Bronchial epithelial cell (primary cell): ENCODE data around the gene LDLRAD3. TPM values are rescaled to one million over a fixed set of nuclear protein-coding genes. Genes with fewer than 3 reads are reported as not detected.
A peak's percentile ranks its signal among the peaks of the same experiment; 100 is the strongest.

Experiments used
- DNase-seq: peaks from one replicate; pipeline ENCODE4 v3.0.0-alpha.2; 2010; ENCODE audit warnings: low read depth
- FAIRE-seq: peaks from 2 replicates; lab custom pipeline; 2011; peaks lifted over from hg19 to GRCh38; lab: Jason Lieb, UNC
- H3K27me3 ChIP-seq: 2 replicates; pipeline ENCODE4 v1.5.1; 2011; ENCODE audit warnings: low read length; ENCODE audit not compliant: control insufficient read depth, insufficient read depth
- H3K36me3 ChIP-seq: 2 replicates; pipeline ENCODE4 v1.5.1; 2011; ENCODE audit warnings: low read length; ENCODE audit not compliant: control insufficient read depth, insufficient read depth
- H3K4me3 ChIP-seq: 2 replicates; pipeline ENCODE4 v1.5.1; 2011; ENCODE audit warnings: mild to moderate bottlenecking, low read depth, low read length, control low read depth
- total RNA-seq: library from RNA; depleted of rRNA; stranded (reverse); fragments of >200 nt; gene quantifications from 2 replicates; pipeline ENCODE4 v1.2.1, GENCODE V29; 2014
- TF ChIP-seq, protein P1 (sequence below): IDR thresholded peaks from 2 replicates; pipeline ENCODE4 v1.5.1; 2011; ENCODE audit warnings: mild to moderate bottlenecking, moderate library complexity, low read length, control low read depth, inconsistent platforms; ENCODE audit not compliant: insufficient read depth, severe bottlenecking

The LDLRAD3 gene
- total RNA-seq, 1 donor from 2014 or later, result 4.7 TPM

DNA sequence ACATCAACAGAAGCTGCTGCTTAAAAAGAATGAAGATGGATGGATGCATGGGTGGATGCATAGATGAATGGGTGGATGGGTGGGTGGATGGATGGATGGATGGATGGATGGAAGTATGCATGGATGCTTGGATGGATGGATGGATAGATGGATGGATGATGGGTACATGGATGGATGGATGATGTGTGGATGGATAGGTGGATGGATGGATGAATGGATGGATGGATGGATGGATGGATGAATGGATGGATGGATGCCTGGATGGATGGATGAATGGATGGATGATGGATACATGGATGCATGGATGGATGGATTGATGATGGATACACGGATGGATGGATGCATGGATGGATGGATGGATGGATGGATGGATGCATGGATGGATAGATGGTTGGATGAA lies 110.8 kb downstream of the LDLRAD3 start:
- DNase-seq, result no peak
- FAIRE-seq, result no peak
- Histone ChIP-seq H3K27me3 (no peaks in the 10 kb centered on the region), H3K4me3 (no peak overlapping the region), H3K36me3 (no peaks in the 10 kb centered on the region)
- TF ChIP-seq, protein P1, sequence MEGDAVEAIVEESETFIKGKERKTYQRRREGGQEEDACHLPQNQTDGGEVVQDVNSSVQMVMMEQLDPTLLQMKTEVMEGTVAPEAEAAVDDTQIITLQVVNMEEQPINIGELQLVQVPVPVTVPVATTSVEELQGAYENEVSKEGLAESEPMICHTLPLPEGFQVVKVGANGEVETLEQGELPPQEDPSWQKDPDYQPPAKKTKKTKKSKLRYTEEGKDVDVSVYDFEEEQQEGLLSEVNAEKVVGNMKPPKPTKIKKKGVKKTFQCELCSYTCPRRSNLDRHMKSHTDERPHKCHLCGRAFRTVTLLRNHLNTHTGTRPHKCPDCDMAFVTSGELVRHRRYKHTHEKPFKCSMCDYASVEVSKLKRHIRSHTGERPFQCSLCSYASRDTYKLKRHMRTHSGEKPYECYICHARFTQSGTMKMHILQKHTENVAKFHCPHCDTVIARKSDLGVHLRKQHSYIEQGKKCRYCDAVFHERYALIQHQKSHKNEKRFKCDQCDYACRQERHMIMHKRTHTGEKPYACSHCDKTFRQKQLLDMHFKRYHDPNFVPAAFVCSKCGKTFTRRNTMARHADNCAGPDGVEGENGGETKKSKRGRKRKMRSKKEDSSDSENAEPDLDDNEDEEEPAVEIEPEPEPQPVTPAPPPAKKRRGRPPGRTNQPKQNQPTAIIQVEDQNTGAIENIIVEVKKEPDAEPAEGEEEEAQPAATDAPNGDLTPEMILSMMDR, result no peak

DNA sequence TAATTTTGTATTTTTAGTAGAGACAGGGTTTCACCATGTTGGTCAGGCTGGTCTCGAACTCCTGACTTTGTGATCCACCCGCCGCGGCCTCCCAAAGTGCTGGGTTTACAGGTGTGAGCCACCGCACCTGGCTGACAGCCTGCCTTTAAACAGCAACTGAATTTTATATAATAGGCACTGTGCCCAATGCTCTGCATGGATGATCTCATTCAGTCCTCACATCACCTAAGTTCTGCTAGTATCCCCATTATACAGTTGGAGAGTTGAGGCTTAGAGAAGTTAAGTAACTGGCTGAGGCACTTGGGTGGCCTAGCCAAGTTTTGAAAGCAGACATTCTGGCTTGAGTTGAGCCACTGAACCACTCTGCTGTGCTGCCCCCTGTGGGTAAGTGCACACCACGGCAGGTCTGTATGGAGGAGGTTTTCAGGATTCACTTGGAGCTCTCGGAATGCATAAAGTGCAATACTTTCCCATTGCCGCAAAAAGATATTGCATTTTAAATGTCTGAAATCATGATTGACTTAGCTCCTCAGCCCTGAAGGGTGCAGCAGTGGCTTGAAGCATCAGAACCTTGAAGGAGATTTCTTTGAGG lies 112.4 kb downstream of the LDLRAD3 start:
- FAIRE-seq, result no peak
- TF ChIP-seq, protein P1, result peak; percentile 73
- DNase-seq, result peak; percentile 29
- H3K27me3 ChIP-seq, result no peaks in the 10 kb centered on the region
- no peaks in the 10 kb centered on the region for H3K36me3 ChIP-seq
- no peak overlapping the region for H3K4me3 ChIP-seq

DNA sequence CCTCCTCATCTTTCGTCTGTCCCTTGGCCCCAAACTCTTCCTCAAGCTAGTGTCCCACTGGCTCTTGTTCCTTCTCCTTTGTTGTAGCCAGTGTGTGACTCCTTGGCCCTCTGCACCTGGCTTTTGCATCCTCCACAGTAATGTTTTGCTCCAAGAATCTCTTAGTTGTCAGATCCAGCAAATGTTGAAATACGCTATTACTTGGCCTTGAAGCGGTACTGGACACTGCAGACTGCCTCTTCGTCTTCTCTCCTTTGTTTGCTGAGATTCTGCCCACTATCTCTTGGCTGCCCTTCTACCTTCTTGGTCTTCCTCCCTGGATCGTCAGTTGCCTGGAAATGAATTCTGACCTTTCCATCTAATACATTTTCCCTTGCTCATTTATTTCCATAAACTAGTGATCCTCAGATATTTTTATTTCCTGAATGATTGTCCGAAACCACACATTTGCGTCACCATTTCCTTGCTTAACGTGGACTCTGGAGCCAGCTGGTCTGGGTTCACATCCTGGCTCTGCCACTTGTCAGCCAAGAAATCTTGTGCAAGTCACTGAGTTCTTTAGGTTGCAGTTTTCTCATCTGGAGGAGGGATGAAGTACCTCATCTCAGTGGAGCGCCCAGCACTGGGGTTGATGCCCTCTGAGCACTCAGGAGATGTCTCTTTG lies 113.6 kb downstream of the LDLRAD3 start:
- Histone ChIP-seq H3K27me3 (no peaks in the 10 kb centered on the region), H3K4me3 (no peak overlapping the region), H3K36me3 (no peaks in the 10 kb centered on the region)
- no peak for DNase-seq
- TF ChIP-seq, protein P1, result no peak
- FAIRE-seq, result no peak

DNA sequence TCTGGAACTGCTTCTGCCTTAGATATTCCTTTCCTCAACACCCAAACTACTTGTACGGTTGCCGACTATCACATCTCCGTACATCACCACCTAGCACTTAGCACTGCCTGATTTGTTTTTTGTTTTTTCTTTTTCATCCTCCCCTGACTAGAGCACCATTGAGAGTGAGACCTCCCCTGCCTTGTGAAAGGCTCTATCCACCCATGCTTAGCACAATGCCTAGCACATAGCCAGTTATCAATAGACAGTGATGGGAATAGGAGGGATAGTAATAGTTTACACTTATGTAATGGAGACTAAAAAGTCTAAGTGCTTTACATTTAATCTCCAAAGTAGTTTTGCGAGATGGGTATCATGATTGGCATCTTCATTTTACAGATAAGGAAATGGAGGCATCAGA lies 115.8 kb downstream of the LDLRAD3 start:
- FAIRE-seq, result no peak
- no peak overlapping the region for H3K4me3 ChIP-seq
- no peak for DNase-seq
- no peaks in the 10 kb centered on the region for H3K27me3 ChIP-seq
- TF ChIP-seq, protein P1, result no peak
- H3K36me3 ChIP-seq, result no peaks in the 10 kb centered on the region

DNA sequence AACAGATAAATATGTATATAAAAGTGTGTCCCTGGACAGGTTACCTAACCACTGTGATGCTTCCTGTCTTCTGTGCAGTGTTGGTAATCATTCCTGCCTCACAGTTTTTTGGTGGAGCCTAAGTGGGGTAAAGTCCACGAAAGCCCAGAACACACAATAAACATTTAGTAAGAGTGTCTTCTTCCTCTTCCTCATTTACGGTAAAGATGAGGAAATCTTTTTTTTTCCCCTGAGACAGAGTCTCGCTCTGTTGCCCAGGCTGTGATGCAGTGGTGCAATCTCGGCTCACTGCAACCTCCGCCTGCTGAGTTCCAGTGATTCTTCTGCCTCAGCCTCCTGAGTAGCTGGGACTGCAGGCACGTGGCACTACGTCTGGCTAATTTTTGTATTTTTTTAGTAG lies 117.1 kb downstream of the LDLRAD3 start:
- Histone ChIP-seq H3K27me3 (no peaks in the 10 kb centered on the region), H3K36me3 (no peaks in the 10 kb centered on the region), H3K4me3 (no peak overlapping the region)
- FAIRE-seq (no peak), DNase-seq (no peak)
- TF ChIP-seq, protein P1, result no peak

DNA sequence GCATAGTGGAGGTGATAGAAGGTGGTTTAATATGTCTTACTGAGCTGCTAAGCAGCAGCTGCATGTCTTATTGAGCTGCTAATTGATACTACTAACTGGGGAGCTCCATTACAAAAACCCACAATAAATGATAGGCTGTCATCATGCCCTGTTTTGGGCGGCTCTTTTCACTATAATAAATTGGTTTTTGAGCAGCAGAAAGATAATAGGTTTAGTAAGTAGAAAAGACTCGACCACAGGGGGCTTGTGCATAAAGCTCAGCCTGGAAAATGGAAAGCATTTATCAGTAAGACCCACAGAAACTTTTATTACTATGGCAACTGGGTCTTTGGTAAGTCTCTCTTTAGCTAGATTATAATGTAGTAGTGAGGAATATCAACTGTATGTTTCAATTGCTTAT lies 117.6 kb downstream of the LDLRAD3 start:
- H3K36me3 ChIP-seq, result no peaks in the 10 kb centered on the region
- TF ChIP-seq, protein P1, result no peak
- FAIRE-seq, result no peak
- no peaks in the 10 kb centered on the region for H3K27me3 ChIP-seq
- H3K4me3 ChIP-seq, result no peak overlapping the region
- no peak for DNase-seq
